ENCODE data around the gene MTLN.
"Not testable (repeated sequence)": the region's sequence is repeated elsewhere in the genome, so short reads cannot be mapped to it uniquely, and the experiment has no call there.

Gene MTLN

GRCh38 chr2:110216199-110216598 lies 3.9 kb upstream of the MTLN start:
- no peak for TF ChIP-seq CTCF (IDR thresholded peaks at IDR 0.05)
- H3K36me3 ChIP-seq (ENCODE audit: control insufficient read depth, insufficient read depth, low read length): no peaks in the 10 kb centered on the region
- no peak overlapping the region for H3K4me3 ChIP-seq (ENCODE audit: low read depth, low read length)
- H3K27ac ChIP-seq: no peak overlapping the region
- no peaks in the 10 kb centered on the region for H3K27me3 ChIP-seq (ENCODE audit: control insufficient read depth, insufficient read depth, low read length)
- no peaks in the 10 kb centered on the region for H3K79me2 ChIP-seq
- H3K4me2 ChIP-seq (ENCODE audit: low read length): no peak overlapping the region
- no peak overlapping the region for H3K9ac ChIP-seq
- H2AFZ ChIP-seq: no peak overlapping the region
- no peaks in the 10 kb centered on the region for H3K9me3 ChIP-seq (ENCODE audit: control insufficient read depth, low read length)
- no peaks in the 10 kb centered on the region for H3K4me1 ChIP-seq

- H3K36me3 ChIP-seq (ENCODE audit: control insufficient read depth, insufficient read depth, low read length): no peaks in the 10 kb centered on the region
- no peaks in the 10 kb centered on the region for H3K79me2 ChIP-seq
- no peak overlapping the region for H3K4me2 ChIP-seq (ENCODE audit: low read length)
- no peak overlapping the region for H2AFZ ChIP-seq
- no peaks in the 10 kb centered on the region for H3K4me1 ChIP-seq
- no peak overlapping the region for H3K9ac ChIP-seq
- H3K27me3 ChIP-seq (ENCODE audit: control insufficient read depth, insufficient read depth, low read length): no peaks in the 10 kb centered on the region
- H3K27ac ChIP-seq: no peak overlapping the region
- no peaks in the 10 kb centered on the region for H3K9me3 ChIP-seq (ENCODE audit: control insufficient read depth, low read length)
- no peak for TF ChIP-seq CTCF (IDR thresholded peaks at IDR 0.05)
- no peak overlapping the region for H3K4me3 ChIP-seq (ENCODE audit: low read depth, low read length)
Measured at GRCh38 chr2:110215566-110216158, 3.3 kb upstream of the MTLN start.

GRCh38 chr2:110215091-110215490 lies 2.7 kb upstream of the MTLN start:
- H3K36me3 ChIP-seq (ENCODE audit: control insufficient read depth, insufficient read depth, low read length): no peaks in the 10 kb centered on the region
- no peaks in the 10 kb centered on the region for H3K27me3 ChIP-seq (ENCODE audit: control insufficient read depth, insufficient read depth, low read length)
- no peak overlapping the region for H3K4me2 ChIP-seq (ENCODE audit: low read length)
- no peak overlapping the region for H3K9ac ChIP-seq
- H3K4me3 ChIP-seq (ENCODE audit: low read depth, low read length): no peak overlapping the region
- TF ChIP-seq CTCF (IDR thresholded peaks at IDR 0.05): no peak
- H2AFZ ChIP-seq: no peak overlapping the region
- no peaks in the 10 kb centered on the region for H3K9me3 ChIP-seq (ENCODE audit: control insufficient read depth, low read length)
- H3K79me2 ChIP-seq: no peaks in the 10 kb centered on the region
- H3K27ac ChIP-seq: no peak overlapping the region
- H3K4me1 ChIP-seq: no peaks in the 10 kb centered on the region

GRCh38 chr2:110213522-110213921 lies 1.2 kb upstream of the MTLN start:
- not testable (repeated sequence) for H3K4me3 ChIP-seq (ENCODE audit: low read depth, low read length); H3K79me2 ChIP-seq; H3K27me3 ChIP-seq (ENCODE audit: control insufficient read depth, insufficient read depth, low read length); H3K36me3 ChIP-seq (ENCODE audit: control insufficient read depth, insufficient read depth, low read length); H3K4me2 ChIP-seq (ENCODE audit: low read length); H3K27ac ChIP-seq; H3K9me3 ChIP-seq (ENCODE audit: control insufficient read depth, low read length); H2AFZ ChIP-seq; H3K4me1 ChIP-seq; H3K9ac ChIP-seq

- Histone ChIP-seq H3K4me2 (ENCODE audit: low read length) (no peak overlapping the region), H2AFZ (peak overlapping the region; percentile 88), H3K27ac (no peak overlapping the region), H3K36me3 (ENCODE audit: control insufficient read depth, insufficient read depth, low read length) (no peaks in the 10 kb centered on the region), H3K9me3 (ENCODE audit: control insufficient read depth, low read length) (no peaks in the 10 kb centered on the region), H3K9ac (no peak overlapping the region), H3K4me1 (no peaks in the 10 kb centered on the region), H3K79me2 (no peaks in the 10 kb centered on the region), H3K4me3 (ENCODE audit: low read depth, low read length) (no peak overlapping the region), H3K27me3 (ENCODE audit: control insufficient read depth, insufficient read depth, low read length) (no peaks in the 10 kb centered on the region)
- no peak for TF ChIP-seq CTCF (IDR thresholded peaks at IDR 0.05)
Measured at GRCh38 chr2:110205660-110206455, 6.5 kb downstream of the MTLN start.
